ENCODE measurements around the gene HDDC3.

Gene HDDC3

GRCh38 chr15:90918835-90919234 lies 13.5 kb downstream of the HDDC3 start:
- no peaks in the 10 kb centered on the region for H3K27me3 ChIP-seq (ENCODE audit: control insufficient read depth in 1 of 2, insufficient read depth in 2 of 2, low read length in 2 of 2)
- H3K9ac ChIP-seq (ENCODE audit: low read depth in 1 of 2, low read length in 2 of 2), result no peak overlapping the region
- H3K9me3 ChIP-seq (ENCODE audit: control insufficient read depth in 1 of 2, low read length in 2 of 2), result no peaks in the 10 kb centered on the region
- no peak overlapping the region for H3K4me3 ChIP-seq (ENCODE audit: low read depth in 1 of 2, low read length in 2 of 2)
- H3K36me3 ChIP-seq (ENCODE audit: control insufficient read depth in 1 of 2, insufficient read depth in 2 of 2, low read length in 2 of 2), result peaks cover 51 to 73% of the 10 kb centered on the region in 2 donors
- H3K4me1 ChIP-seq (ENCODE audit: control insufficient read depth in 1 of 2, insufficient read depth in 2 of 2, low read length in 2 of 2), result peaks cover 0 to 11% of the 10 kb centered on the region in 2 donors
- no peak overlapping the region for H3K27ac ChIP-seq (ENCODE audit: low read depth, low read length)

- H3K9ac ChIP-seq (ENCODE audit: low read depth in 1 of 2, low read length in 2 of 2), result no peak overlapping the region
Observed at GRCh38 chr15:90918034-90918788, 14.1 kb downstream of the HDDC3 start.

GRCh38 chr15:90917569-90917968 lies 14.8 kb downstream of the HDDC3 start:
- Histone ChIP-seq H3K9me3 (ENCODE audit: control insufficient read depth in 1 of 2, low read length in 2 of 2) (no peaks in the 10 kb centered on the region), H3K27me3 (ENCODE audit: control insufficient read depth in 1 of 2, insufficient read depth in 2 of 2, low read length in 2 of 2) (no peaks in the 10 kb centered on the region), H3K4me1 (ENCODE audit: control insufficient read depth in 1 of 2, insufficient read depth in 2 of 2, low read length in 2 of 2) (peaks cover 0 to 11% of the 10 kb centered on the region in 2 donors), H3K9ac (ENCODE audit: low read depth in 1 of 2, low read length in 2 of 2) (no peak overlapping the region), H3K36me3 (ENCODE audit: control insufficient read depth in 1 of 2, insufficient read depth in 2 of 2, low read length in 2 of 2) (peaks cover 63 to 85% of the 10 kb centered on the region in 2 donors), H3K4me3 (ENCODE audit: low read depth in 1 of 2, low read length in 2 of 2) (no peak overlapping the region), H3K27ac (ENCODE audit: low read depth, low read length) (no peak overlapping the region)

More at GRCh38 chr15:90918034-90918788, 14.1 kb downstream of the HDDC3 start:
- no peaks in the 10 kb centered on the region for H3K27me3 ChIP-seq (ENCODE audit: control insufficient read depth in 1 of 2, insufficient read depth in 2 of 2, low read length in 2 of 2)
- H3K36me3 ChIP-seq (ENCODE audit: control insufficient read depth in 1 of 2, insufficient read depth in 2 of 2, low read length in 2 of 2), result peaks cover 57 to 79% of the 10 kb centered on the region in 2 donors
- H3K4me1 ChIP-seq (ENCODE audit: control insufficient read depth in 1 of 2, insufficient read depth in 2 of 2, low read length in 2 of 2), result peaks cover 0 to 11% of the 10 kb centered on the region in 2 donors
- H3K27ac ChIP-seq (ENCODE audit: low read depth, low read length), result no peak overlapping the region
- H3K4me3 ChIP-seq (ENCODE audit: low read depth in 1 of 2, low read length in 2 of 2), result no peak overlapping the region
- H3K9me3 ChIP-seq (ENCODE audit: control insufficient read depth in 1 of 2, low read length in 2 of 2), result no peaks in the 10 kb centered on the region

GRCh38 chr15:90916461-90916860 lies 15.9 kb downstream of the HDDC3 start:
- no peak overlapping the region for H3K9ac ChIP-seq (ENCODE audit: low read depth in 1 of 2, low read length in 2 of 2)
- peaks cover 0 to 11% of the 10 kb centered on the region in 2 donors for H3K4me1 ChIP-seq (ENCODE audit: control insufficient read depth in 1 of 2, insufficient read depth in 2 of 2, low read length in 2 of 2)
- H3K9me3 ChIP-seq (ENCODE audit: control insufficient read depth in 1 of 2, low read length in 2 of 2), result no peaks in the 10 kb centered on the region
- H3K36me3 ChIP-seq (ENCODE audit: control insufficient read depth in 1 of 2, insufficient read depth in 2 of 2, low read length in 2 of 2), result peaks cover 74 to 96% of the 10 kb centered on the region in 2 donors
- no peak overlapping the region for H3K4me3 ChIP-seq (ENCODE audit: low read depth in 1 of 2, low read length in 2 of 2)
- H3K27ac ChIP-seq (ENCODE audit: low read depth, low read length), result no peak overlapping the region
- H3K27me3 ChIP-seq (ENCODE audit: control insufficient read depth in 1 of 2, insufficient read depth in 2 of 2, low read length in 2 of 2), result no peaks in the 10 kb centered on the region

GRCh38 chr15:90915808-90916440 lies 16.4 kb downstream of the HDDC3 start:
- Histone ChIP-seq H3K4me1 (ENCODE audit: control insufficient read depth in 1 of 2, insufficient read depth in 2 of 2, low read length in 2 of 2) (peaks cover 0 to 11% of the 10 kb centered on the region in 2 donors), H3K4me3 (ENCODE audit: low read depth in 1 of 2, low read length in 2 of 2) (no peak overlapping the region), H3K36me3 (ENCODE audit: control insufficient read depth in 1 of 2, insufficient read depth in 2 of 2, low read length in 2 of 2) (peaks cover 74 to 96% of the 10 kb centered on the region in 2 donors), H3K27ac (ENCODE audit: low read depth, low read length) (no peak overlapping the region), H3K9me3 (ENCODE audit: control insufficient read depth in 1 of 2, low read length in 2 of 2) (no peaks in the 10 kb centered on the region), H3K27me3 (ENCODE audit: control insufficient read depth in 1 of 2, insufficient read depth in 2 of 2, low read length in 2 of 2) (no peaks in the 10 kb centered on the region), H3K9ac (ENCODE audit: low read depth in 1 of 2, low read length in 2 of 2) (no peak overlapping the region)

- peaks cover 0 to 11% of the 10 kb centered on the region in 2 donors for H3K4me1 ChIP-seq (ENCODE audit: control insufficient read depth in 1 of 2, insufficient read depth in 2 of 2, low read length in 2 of 2)
- no peaks in the 10 kb centered on the region for H3K27me3 ChIP-seq (ENCODE audit: control insufficient read depth in 1 of 2, insufficient read depth in 2 of 2, low read length in 2 of 2)
- H3K4me3 ChIP-seq (ENCODE audit: low read depth in 1 of 2, low read length in 2 of 2), result no peak overlapping the region
- H3K27ac ChIP-seq (ENCODE audit: low read depth, low read length), result no peak overlapping the region
- no peak overlapping the region for H3K9ac ChIP-seq (ENCODE audit: low read depth in 1 of 2, low read length in 2 of 2)
- H3K36me3 ChIP-seq (ENCODE audit: control insufficient read depth in 1 of 2, insufficient read depth in 2 of 2, low read length in 2 of 2), result peaks cover 74 to 96% of the 10 kb centered on the region in 2 donors
- no peaks in the 10 kb centered on the region for H3K9me3 ChIP-seq (ENCODE audit: control insufficient read depth in 1 of 2, low read length in 2 of 2)
Observed at GRCh38 chr15:90915216-90915807, 17.0 kb downstream of the HDDC3 start.

- peaks cover 73 to 95% of the 10 kb centered on the region in 2 donors for H3K36me3 ChIP-seq (ENCODE audit: control insufficient read depth in 1 of 2, insufficient read depth in 2 of 2, low read length in 2 of 2)
Observed at GRCh38 chr15:90914305-90915080, 17.9 kb downstream of the HDDC3 start.

GRCh38 chr15:90913398-90913944 lies 18.9 kb downstream of the HDDC3 start:
- Histone ChIP-seq H3K9me3 (ENCODE audit: control insufficient read depth in 1 of 2, low read length in 2 of 2) (no peaks in the 10 kb centered on the region), H3K36me3 (ENCODE audit: control insufficient read depth in 1 of 2, insufficient read depth in 2 of 2, low read length in 2 of 2) (peaks cover 67 to 93% of the 10 kb centered on the region in 2 donors), H3K4me1 (ENCODE audit: control insufficient read depth in 1 of 2, insufficient read depth in 2 of 2, low read length in 2 of 2) (peaks cover 0 to 11% of the 10 kb centered on the region in 2 donors), H3K27ac (ENCODE audit: low read depth, low read length) (no peak overlapping the region), H3K27me3 (ENCODE audit: control insufficient read depth in 1 of 2, insufficient read depth in 2 of 2, low read length in 2 of 2) (no peaks in the 10 kb centered on the region), H3K4me3 (ENCODE audit: low read depth in 1 of 2, low read length in 2 of 2) (no peak overlapping the region), H3K9ac (ENCODE audit: low read depth in 1 of 2, low read length in 2 of 2) (no peak overlapping the region)

More at GRCh38 chr15:90914305-90915080, 17.9 kb downstream of the HDDC3 start:
- no peak overlapping the region for H3K27ac ChIP-seq (ENCODE audit: low read depth, low read length)
- H3K9ac ChIP-seq (ENCODE audit: low read depth in 1 of 2, low read length in 2 of 2), result no peak overlapping the region
- no peak overlapping the region for H3K4me3 ChIP-seq (ENCODE audit: low read depth in 1 of 2, low read length in 2 of 2)
- H3K27me3 ChIP-seq (ENCODE audit: control insufficient read depth in 1 of 2, insufficient read depth in 2 of 2, low read length in 2 of 2), result no peaks in the 10 kb centered on the region
- H3K9me3 ChIP-seq (ENCODE audit: control insufficient read depth in 1 of 2, low read length in 2 of 2), result no peaks in the 10 kb centered on the region
- peaks cover 0 to 11% of the 10 kb centered on the region in 2 donors for H3K4me1 ChIP-seq (ENCODE audit: control insufficient read depth in 1 of 2, insufficient read depth in 2 of 2, low read length in 2 of 2)

- Histone ChIP-seq H3K9me3 (ENCODE audit: control insufficient read depth in 1 of 2, low read length in 2 of 2) (no peaks in the 10 kb centered on the region), H3K27ac (ENCODE audit: low read depth, low read length) (no peak overlapping the region), H3K27me3 (ENCODE audit: control insufficient read depth in 1 of 2, insufficient read depth in 2 of 2, low read length in 2 of 2) (no peaks in the 10 kb centered on the region), H3K4me3 (ENCODE audit: low read depth in 1 of 2, low read length in 2 of 2) (no peak overlapping the region), H3K36me3 (ENCODE audit: control insufficient read depth in 1 of 2, insufficient read depth in 2 of 2, low read length in 2 of 2) (peaks cover 67 to 92% of the 10 kb centered on the region in 2 donors), H3K9ac (ENCODE audit: low read depth in 1 of 2, low read length in 2 of 2) (no peak overlapping the region), H3K4me1 (ENCODE audit: control insufficient read depth in 1 of 2, insufficient read depth in 2 of 2, low read length in 2 of 2) (peaks cover 0 to 11% of the 10 kb centered on the region in 2 donors)
Observed at GRCh38 chr15:90912770-90913075, 19.6 kb downstream of the HDDC3 start.

All from duodenal mucosa (tissue), 2 donors.